GM12878 (cell line): ENCODE data around the gene SRPK3. TPM values are rescaled to one million over a fixed set of nuclear protein-coding genes. Genes with fewer than 3 reads are reported as not detected.

ENCODE experiments used
- ATAC-seq: fragments of 200-7000 bp; cut with Tn5 transposase; 3 replicates; pipeline ENCODE4 v1.9.1; 2020; ENCODE audit warnings: mild to moderate bottlenecking, moderate library complexity
- BruUV-seq: library from RNA; stranded (reverse); fragments of 400-500 nt; replicated peaks from 2 replicates; lab custom pipeline; 2021; lab: Mats Ljungman, UMichigan
- CTCF ChIA-PET: fragments of 300-600 bp; sonication (Branson Sonifier 250); formaldehyde crosslinking; extraction: SDS; loops from one replicate; lab custom pipeline; 2021; ENCODE audit warnings: inconsistent platforms; lab: Yijun Ruan, JAX
- POLR2A ChIA-PET: fragments of 350-600 bp; formaldehyde crosslinking; extraction: SDS; loops from one replicate; lab custom pipeline; 2021; ENCODE audit warnings: inconsistent platforms; lab: Charles Lee
- RAD21 ChIA-PET: fragments of 300-600 bp; sonication (Branson Sonifier 250); formaldehyde crosslinking; loops from one replicate; lab custom pipeline; 2023; ENCODE audit warnings: antibody characterized with exemption; ENCODE audit not compliant: unreplicated experiment; lab: Charles Lee
- SMC1A ChIA-PET: fragments of 300-600 bp; sonication (Branson Sonifier 250); formaldehyde crosslinking; loops from one replicate; lab custom pipeline; 2023; ENCODE audit not compliant: unreplicated experiment, uncharacterized antibody; lab: Charles Lee
- DNase-seq: peaks from one replicate; pipeline ENCODE4 v3.0.0-alpha.2; 2011; ENCODE audit warnings: low read depth, low spot score
- FAIRE-seq: peaks from 3 replicates; lab custom pipeline; 2011; peaks lifted over from hg19 to GRCh38; lab: Jason Lieb, UNC
- H2AFZ ChIP-seq: 2 replicates; pipeline ENCODE4 v1.6.0; 2011; ENCODE audit warnings: low read depth, low read length, control low read depth; ENCODE audit not compliant: control insufficient read depth
- H3K27ac ChIP-seq: 2 replicates; pipeline ENCODE4 v1.5.1; 2011; ENCODE audit warnings: control low read depth; ENCODE audit not compliant: control insufficient read depth, insufficient read depth
- H3K27me3 ChIP-seq, 2 experiments: replicated peaks in 1 of 2; 2 replicates each; pipeline versions ENCODE4 v1.6.0 to v1.6.1; 2011; ENCODE audit warnings: low read length in 1 of 2; ENCODE audit not compliant: control insufficient read depth in 2 of 2, insufficient read depth in 2 of 2
- H3K36me3 ChIP-seq, 2 experiments: 2 replicates each; pipeline ENCODE4 v1.5.1; 2011; ENCODE audit warnings: low read length in 1 of 2; ENCODE audit not compliant: control insufficient read depth in 2 of 2, insufficient read depth in 2 of 2
- H3K4me1 ChIP-seq: 2 replicates; pipeline ENCODE4 v1.6.1; 2011; ENCODE audit warnings: mild to moderate bottlenecking, low read length, moderate library complexity, mixed read lengths; ENCODE audit not compliant: control insufficient read depth, insufficient read depth
- H3K4me2 ChIP-seq: 2 replicates; pipeline ENCODE4 v1.6.0; 2011; ENCODE audit warnings: control low read depth; ENCODE audit not compliant: control insufficient read depth, insufficient read depth
- H3K4me3 ChIP-seq: fragments of 200-600 bp; sonication (generic); 2 replicates; pipeline ENCODE4 v1.5.1; 2016
- H3K79me2 ChIP-seq: 2 replicates; pipeline ENCODE4 v1.6.0; 2011; ENCODE audit warnings: low read length; ENCODE audit not compliant: control insufficient read depth, insufficient read depth
- H3K9ac ChIP-seq: 2 replicates; pipeline ENCODE4 v1.8.0; 2011; ENCODE audit warnings: low read length, control low read depth, mixed read lengths; ENCODE audit not compliant: control insufficient read depth, insufficient read depth
- H3K9me3 ChIP-seq: replicated peaks from 3 replicates; pipeline ENCODE4 v1.5.1; 2011; ENCODE audit warnings: mild to moderate bottlenecking, low read length; ENCODE audit not compliant: control insufficient read depth, insufficient read depth
- H4K20me1 ChIP-seq: 2 replicates; pipeline ENCODE4 v1.6.0; 2011; ENCODE audit not compliant: control insufficient read depth, insufficient read depth
- BCL3 ChIP-seq: IDR thresholded peaks from 2 replicates; pipeline ENCODE4 v1.6.1; 2011; ENCODE audit warnings: borderline replicate concordance, low read depth, mild to moderate bottlenecking, moderate library complexity, low read length; ENCODE audit not compliant: insufficient read depth, poor library complexity, severe bottlenecking
- E2F4 ChIP-seq: IDR thresholded peaks from 2 replicates; pipeline ENCODE4 v1.6.1; 2012; ENCODE audit warnings: low read depth, low read length, improper control_type of control experiment
- E4F1 ChIP-seq: fragments of 450-650 bp; IDR thresholded peaks from 2 replicates; pipeline ENCODE4 v1.6.1; 2018; ENCODE audit warnings: borderline replicate concordance, mild to moderate bottlenecking; ENCODE audit not compliant: partially characterized antibody
- HSF1 ChIP-seq: fragments of 150-350 bp; IDR thresholded peaks from 2 replicates; pipeline ENCODE4 v1.6.1; 2014; ENCODE audit warnings: mild to moderate bottlenecking, low read depth, low read length
- LARP7 ChIP-seq: fragments of 450-650 bp; IDR thresholded peaks from 2 replicates; pipeline ENCODE4 v1.6.1; 2017; ENCODE audit warnings: mild to moderate bottlenecking
- NBN ChIP-seq: fragments of 450-650 bp; IDR thresholded peaks from 2 replicates; pipeline ENCODE4 v1.6.1; 2016
- WGBS: methylation state at CpG from one replicate; pipeline ENCODE4 v1.1.6; 2016; ENCODE audit warnings: low lambda C conversion rate; ENCODE audit not compliant: insufficient replicate concordance, insufficient coverage; ENCODE audit errors: missing lambda C conversion rate; 5-methylcytosine and 5-hydroxymethylcytosine counted together
- in situ Hi-C: fragments of 300-500 bp; cut with MboI; formaldehyde crosslinking; loops from 9 replicates; pipeline ENCODE4 v1.14.3; 2018; ENCODE audit warnings: mixed read lengths
- intact Hi-C: fragments of 100-400 bp; cut with micrococcal nuclease; formaldehyde crosslinking; loops from one replicate; pipeline ENCODE4 v1.14.2; 2022; ENCODE audit not compliant: unreplicated experiment
- polyA plus RNA-seq, 11 experiments: library from polyadenylated mRNA; depleted of rRNA in 4 of 11; unstranded in 6 of 11; stranded (reverse) in 5 of 11; fragments of >200 nt; fragmentation: Nextera tagmentation in 4 of 11; fragmentation: Illumina TruSeq in 1 of 11; extraction: Ambion mirVana in 4 of 11; extraction: Trizol in 1 of 11; gene quantifications; 1 replicate in 1 of 11; 2 replicates in 10 of 11; pipeline versions ENCODE4 v1.2.1 to v1.2.3, GENCODE V29; 2011 to 2016; ENCODE audit warnings: inconsistent platforms in 2 of 11, missing spikeins in 2 of 11, low read depth in 1 of 11
- total RNA-seq, 4 experiments: library from RNA; depleted of rRNA in 3 of 4; stranded (reverse); fragments of >200 nt in 3 of 4; fragmentation: Illumina TruSeq in 1 of 4; extraction: Trizol in 1 of 4; gene quantifications; 2 replicates each; pipeline versions ENCODE4 v1.2.1 to v1.2.3, GENCODE V29; 2013 to 2021
- TF ChIP-seq, protein P1 (sequence below): fragments of 150-350 bp; IDR thresholded peaks from 2 replicates; pipeline ENCODE4 v1.6.1; 2016; ENCODE audit warnings: low read depth, low read length
- TF ChIP-seq, protein P2 (sequence below): IDR thresholded peaks from 2 replicates; pipeline ENCODE4 v1.6.1; 2012; ENCODE audit warnings: low read depth, low read length, improper control_type of control experiment
- TF ChIP-seq, protein P3 (sequence below): fragments of 450-650 bp; IDR thresholded peaks from 2 replicates; pipeline ENCODE4 v1.6.1; 2016; ENCODE audit warnings: mild to moderate bottlenecking

Gene SRPK3
- total and polyA plus RNA-seq, 10 of the 15 experiments (the other 5 are each of a cell fraction or from before 2014, with no cell fraction given), result 0.05 to 0.19 TPM; not detected in 8

DNA sequence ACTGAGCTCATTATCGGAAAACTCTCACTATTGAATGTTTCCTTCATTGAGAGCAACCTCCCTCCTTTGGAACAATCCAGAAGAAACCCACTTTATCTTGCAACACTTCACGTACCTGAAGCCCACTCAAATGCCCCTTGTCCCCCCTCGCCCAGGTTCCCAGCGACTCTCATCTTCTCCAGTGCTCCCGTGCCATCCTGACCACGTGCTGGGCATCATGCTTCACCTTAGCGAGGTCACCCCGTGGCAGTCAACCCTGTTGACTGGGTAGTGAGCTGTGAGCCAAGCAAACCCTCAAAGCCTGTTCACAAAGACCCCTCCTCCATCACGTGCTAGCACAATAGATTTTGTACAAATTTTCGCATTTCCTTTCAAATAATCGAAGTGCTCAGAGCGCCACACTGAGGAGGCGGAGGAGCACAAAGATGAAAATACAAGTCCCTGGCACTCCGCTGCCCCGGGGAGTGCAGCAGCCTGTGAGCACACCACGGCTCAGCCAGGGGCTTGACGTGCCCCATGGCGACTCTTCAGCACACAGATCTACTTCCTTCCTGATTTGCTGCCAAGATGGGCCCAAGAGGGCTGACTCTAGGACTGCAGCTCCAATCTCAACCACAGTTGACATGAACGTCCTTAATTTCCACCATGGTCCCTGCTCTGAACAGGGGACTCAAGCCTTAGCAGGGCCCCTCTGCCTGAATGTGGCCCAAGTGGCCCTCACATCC, 33.9 kb downstream of the SRPK3 start:
- CTCF ChIA-PET, result interaction anchor here (0.5 kb wide), 1 partner anchor 114 kb away, joined by 3 read pairs; no protein-coding TSS in a partner anchor

More for the DNA sequence above, 33.9 kb downstream of the SRPK3 start:
- H3K27me3 ChIP-seq, result no peaks in the 10 kb centered on the region
- no peaks in the 10 kb centered on the region for H3K36me3 ChIP-seq
- no peaks in the 10 kb centered on the region; the same call in 2 of the 3 replicates for H3K9me3 ChIP-seq
- no TSS peak for BruUV-seq
- ChIA-PET SMC1A (no interaction called here), POLR2A (no interaction called here), RAD21 (no interaction called here)
- TF ChIP-seq HSF1, result no peak
- no peak for TF ChIP-seq E4F1
- TF ChIP-seq, protein P1, sequence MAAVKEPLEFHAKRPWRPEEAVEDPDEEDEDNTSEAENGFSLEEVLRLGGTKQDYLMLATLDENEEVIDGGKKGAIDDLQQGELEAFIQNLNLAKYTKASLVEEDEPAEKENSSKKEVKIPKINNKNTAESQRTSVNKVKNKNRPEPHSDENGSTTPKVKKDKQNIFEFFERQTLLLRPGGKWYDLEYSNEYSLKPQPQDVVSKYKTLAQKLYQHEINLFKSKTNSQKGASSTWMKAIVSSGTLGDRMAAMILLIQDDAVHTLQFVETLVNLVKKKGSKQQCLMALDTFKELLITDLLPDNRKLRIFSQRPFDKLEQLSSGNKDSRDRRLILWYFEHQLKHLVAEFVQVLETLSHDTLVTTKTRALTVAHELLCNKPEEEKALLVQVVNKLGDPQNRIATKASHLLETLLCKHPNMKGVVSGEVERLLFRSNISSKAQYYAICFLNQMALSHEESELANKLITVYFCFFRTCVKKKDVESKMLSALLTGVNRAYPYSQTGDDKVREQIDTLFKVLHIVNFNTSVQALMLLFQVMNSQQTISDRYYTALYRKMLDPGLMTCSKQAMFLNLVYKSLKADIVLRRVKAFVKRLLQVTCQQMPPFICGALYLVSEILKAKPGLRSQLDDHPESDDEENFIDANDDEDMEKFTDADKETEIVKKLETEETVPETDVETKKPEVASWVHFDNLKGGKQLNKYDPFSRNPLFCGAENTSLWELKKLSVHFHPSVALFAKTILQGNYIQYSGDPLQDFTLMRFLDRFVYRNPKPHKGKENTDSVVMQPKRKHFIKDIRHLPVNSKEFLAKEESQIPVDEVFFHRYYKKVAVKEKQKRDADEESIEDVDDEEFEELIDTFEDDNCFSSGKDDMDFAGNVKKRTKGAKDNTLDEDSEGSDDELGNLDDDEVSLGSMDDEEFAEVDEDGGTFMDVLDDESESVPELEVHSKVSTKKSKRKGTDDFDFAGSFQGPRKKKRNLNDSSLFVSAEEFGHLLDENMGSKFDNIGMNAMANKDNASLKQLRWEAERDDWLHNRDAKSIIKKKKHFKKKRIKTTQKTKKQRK, result no peak
- no peak for TF ChIP-seq LARP7
- no peak for TF ChIP-seq E2F4
- no peak for TF ChIP-seq NBN
- TF ChIP-seq, protein P2, sequence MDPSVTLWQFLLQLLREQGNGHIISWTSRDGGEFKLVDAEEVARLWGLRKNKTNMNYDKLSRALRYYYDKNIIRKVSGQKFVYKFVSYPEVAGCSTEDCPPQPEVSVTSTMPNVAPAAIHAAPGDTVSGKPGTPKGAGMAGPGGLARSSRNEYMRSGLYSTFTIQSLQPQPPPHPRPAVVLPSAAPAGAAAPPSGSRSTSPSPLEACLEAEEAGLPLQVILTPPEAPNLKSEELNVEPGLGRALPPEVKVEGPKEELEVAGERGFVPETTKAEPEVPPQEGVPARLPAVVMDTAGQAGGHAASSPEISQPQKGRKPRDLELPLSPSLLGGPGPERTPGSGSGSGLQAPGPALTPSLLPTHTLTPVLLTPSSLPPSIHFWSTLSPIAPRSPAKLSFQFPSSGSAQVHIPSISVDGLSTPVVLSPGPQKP, result no peak
- TF ChIP-seq BCL3, result no peak
- TF ChIP-seq, protein P3, sequence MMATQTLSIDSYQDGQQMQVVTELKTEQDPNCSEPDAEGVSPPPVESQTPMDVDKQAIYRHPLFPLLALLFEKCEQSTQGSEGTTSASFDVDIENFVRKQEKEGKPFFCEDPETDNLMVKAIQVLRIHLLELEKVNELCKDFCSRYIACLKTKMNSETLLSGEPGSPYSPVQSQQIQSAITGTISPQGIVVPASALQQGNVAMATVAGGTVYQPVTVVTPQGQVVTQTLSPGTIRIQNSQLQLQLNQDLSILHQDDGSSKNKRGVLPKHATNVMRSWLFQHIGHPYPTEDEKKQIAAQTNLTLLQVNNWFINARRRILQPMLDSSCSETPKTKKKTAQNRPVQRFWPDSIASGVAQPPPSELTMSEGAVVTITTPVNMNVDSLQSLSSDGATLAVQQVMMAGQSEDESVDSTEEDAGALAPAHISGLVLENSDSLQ, result no peak
- in situ Hi-C loops, result loop anchor here (25.0 kb wide), 1 partner anchor 627 kb away; the partner anchor contains the start of gene MAGEA1
- H3K4me2 ChIP-seq, result no peak overlapping the region
- no peak for DNase-seq
- H3K79me2 ChIP-seq, result no peaks in the 10 kb centered on the region
- no peak for ATAC-seq
- no peaks in the 10 kb centered on the region for H4K20me1 ChIP-seq
- no peak for FAIRE-seq
- 34% methylated on average over 19 of the region's 19 CpGs for WGBS
- intact Hi-C loops, result no loop called here
- H3K9ac ChIP-seq, result no peak overlapping the region
- no peak overlapping the region for H3K27ac ChIP-seq
- H3K4me1 ChIP-seq, result no peaks in the 10 kb centered on the region
- H2AFZ ChIP-seq, result no peak overlapping the region
- no peak overlapping the region for H3K4me3 ChIP-seq
